RWPE1 (cell line): ENCODE results near the gene KCNK2.

Experiments
- CTCF ChIA-PET: fragments of 350-600 bp; sonication (Branson Sonifier 250); formaldehyde crosslinking; extraction: SDS; loops from one replicate; lab custom pipeline; 2021; lab: Yijun Ruan, JAX
- POLR2A ChIA-PET: fragments of 400-600 bp; formaldehyde crosslinking; extraction: SDS; loops from one replicate; lab custom pipeline; 2020; ENCODE audit warnings: antibody characterized with exemption; ENCODE audit not compliant: low non-redundant PET; lab: Yijun Ruan, JAX
- DNase-seq: peaks from one replicate; pipeline ENCODE4 v3.0.0; 2012; ENCODE audit warnings: low spot score
- H3K27ac ChIP-seq: fragments of 450-650 bp; 2 replicates; pipeline ENCODE4 v1.5.1; 2017
- CTCF ChIP-seq: fragments of 450-650 bp; conservative IDR thresholded peaks from 2 replicates; pipeline ENCODE4 v1.5.1; 2017; ENCODE audit warnings: low read depth, mild to moderate bottlenecking

KCNK2 gene

GRCh38 chr1:215192306-215192705 is 109.8 kb downstream of the KCNK2 start:
- CTCF ChIA-PET: interaction anchor here (0.7 kb wide), 1 partner anchor 115 kb away, joined by 3 read pairs; no protein-coding TSS in a partner anchor
- POLR2A ChIA-PET: no interaction called here
- no peak for TF ChIP-seq CTCF
- DNase-seq: no peak
- H3K27ac ChIP-seq: no peak overlapping the region

GRCh38 chr1:215198021-215198420 is 115.5 kb downstream of the KCNK2 start:
- ChIA-PET POLR2A (no interaction called here), CTCF (no interaction called here)
- H3K27ac ChIP-seq: no peak overlapping the region
- no peak for DNase-seq
- TF ChIP-seq CTCF: no peak

- CTCF ChIA-PET: interaction anchor here (0.6 kb wide), 1 partner anchor 72 kb away, joined by 3 read pairs; no protein-coding TSS in a partner anchor
- POLR2A ChIA-PET: no interaction called here
- no peak for TF ChIP-seq CTCF
- no peak overlapping the region for H3K27ac ChIP-seq
- no peak for DNase-seq
Measured at GRCh38 chr1:215200121-215200520, 117.6 kb downstream of the KCNK2 start.

DNA sequence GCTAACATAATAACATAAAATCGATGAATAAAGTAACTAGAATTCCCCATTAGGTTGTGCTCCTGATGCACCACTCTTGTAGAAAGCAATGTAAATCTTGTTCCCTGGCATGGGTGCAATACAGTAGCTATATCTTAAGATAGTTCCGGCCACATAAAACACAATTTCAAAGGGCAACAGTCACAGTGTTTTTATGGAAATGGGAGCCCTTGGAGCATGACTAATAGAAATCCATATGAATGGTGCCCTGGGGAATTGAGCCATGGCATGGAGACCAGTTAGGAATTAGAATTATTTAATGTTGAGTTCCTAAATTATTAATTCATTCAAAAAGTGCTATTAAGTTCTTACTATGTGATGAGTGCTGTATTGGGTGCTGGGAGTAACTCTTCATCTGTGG is 118.7 kb downstream of the KCNK2 start:
- TF ChIP-seq CTCF: no peak
- no peak for DNase-seq
- ChIA-PET CTCF (no interaction called here), POLR2A (no interaction called here)
- H3K27ac ChIP-seq: no peak overlapping the region

DNA sequence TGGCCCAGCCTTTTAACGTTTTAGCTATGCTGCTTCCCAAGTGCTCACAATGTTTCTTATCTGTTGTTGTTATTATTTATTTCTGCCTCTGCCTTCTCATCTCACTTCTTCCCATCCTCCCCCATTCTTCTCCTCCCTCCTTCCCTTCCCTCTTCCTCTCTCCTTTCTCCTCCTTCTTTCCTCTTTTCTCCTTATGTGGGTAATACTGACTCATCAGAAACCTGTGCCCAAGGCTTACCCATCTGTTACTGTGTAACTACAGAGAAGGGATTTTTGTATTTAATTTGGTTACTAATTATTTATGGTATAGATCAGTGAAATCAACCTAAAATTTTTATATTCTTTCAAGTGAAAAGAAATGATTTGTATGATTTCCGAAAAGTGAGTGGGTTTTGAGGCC is 120.3 kb downstream of the KCNK2 start:
- DNase-seq: no peak
- H3K27ac ChIP-seq: no peak overlapping the region
- TF ChIP-seq CTCF: no peak
- ChIA-PET POLR2A (no interaction called here), CTCF (no interaction called here)

DNA sequence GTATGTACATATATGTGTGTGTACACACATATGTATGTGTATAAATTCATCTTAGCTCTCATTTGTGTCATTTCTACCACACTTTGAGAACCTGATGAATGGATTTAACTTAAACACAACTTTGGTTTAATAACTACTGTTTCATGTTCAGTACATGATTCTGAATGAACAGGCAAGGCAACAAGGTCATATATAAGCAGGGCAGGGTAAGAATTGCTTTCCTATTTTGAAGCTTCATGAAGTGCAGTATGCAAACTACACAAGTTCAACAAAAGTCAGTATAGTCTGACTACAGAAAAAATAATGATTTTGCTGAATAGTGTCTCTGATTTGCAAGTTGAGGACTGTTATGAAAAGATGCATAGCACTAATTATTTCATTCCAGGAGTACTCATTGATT is 127.6 kb downstream of the KCNK2 start:
- ChIA-PET CTCF (no interaction called here), POLR2A (no interaction called here)
- no peak for TF ChIP-seq CTCF
- no peak overlapping the region for H3K27ac ChIP-seq
- no peak for DNase-seq

DNA sequence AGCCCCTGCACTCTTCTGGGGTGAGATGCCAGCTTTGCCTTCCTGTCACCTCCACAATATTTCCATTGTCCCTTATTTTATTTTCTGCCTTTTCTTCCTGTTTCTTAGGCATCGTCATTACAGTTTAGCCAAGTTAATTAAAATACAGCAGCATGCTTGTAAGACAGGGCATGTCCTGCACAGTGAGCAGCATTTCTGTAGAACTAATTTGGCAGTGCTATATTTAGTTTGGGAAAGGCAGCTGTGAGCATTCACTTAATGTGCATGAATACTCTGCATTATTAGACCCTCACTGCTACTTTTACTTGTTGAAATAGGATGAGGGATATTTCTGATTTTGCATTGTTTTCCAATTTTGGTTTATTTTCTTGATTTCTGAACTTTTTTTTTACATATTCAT is 133.3 kb downstream of the KCNK2 start:
- H3K27ac ChIP-seq: no peak overlapping the region
- DNase-seq: no peak
- no peak for TF ChIP-seq CTCF
- CTCF ChIA-PET: no interaction called here
- POLR2A ChIA-PET: no interaction called here
